ENCODE measurements around the gene AREL1. TPM values are rescaled to one million over a fixed set of nuclear protein-coding genes. Genes with fewer than 3 reads are reported as not detected.

Gene AREL1, protein sequence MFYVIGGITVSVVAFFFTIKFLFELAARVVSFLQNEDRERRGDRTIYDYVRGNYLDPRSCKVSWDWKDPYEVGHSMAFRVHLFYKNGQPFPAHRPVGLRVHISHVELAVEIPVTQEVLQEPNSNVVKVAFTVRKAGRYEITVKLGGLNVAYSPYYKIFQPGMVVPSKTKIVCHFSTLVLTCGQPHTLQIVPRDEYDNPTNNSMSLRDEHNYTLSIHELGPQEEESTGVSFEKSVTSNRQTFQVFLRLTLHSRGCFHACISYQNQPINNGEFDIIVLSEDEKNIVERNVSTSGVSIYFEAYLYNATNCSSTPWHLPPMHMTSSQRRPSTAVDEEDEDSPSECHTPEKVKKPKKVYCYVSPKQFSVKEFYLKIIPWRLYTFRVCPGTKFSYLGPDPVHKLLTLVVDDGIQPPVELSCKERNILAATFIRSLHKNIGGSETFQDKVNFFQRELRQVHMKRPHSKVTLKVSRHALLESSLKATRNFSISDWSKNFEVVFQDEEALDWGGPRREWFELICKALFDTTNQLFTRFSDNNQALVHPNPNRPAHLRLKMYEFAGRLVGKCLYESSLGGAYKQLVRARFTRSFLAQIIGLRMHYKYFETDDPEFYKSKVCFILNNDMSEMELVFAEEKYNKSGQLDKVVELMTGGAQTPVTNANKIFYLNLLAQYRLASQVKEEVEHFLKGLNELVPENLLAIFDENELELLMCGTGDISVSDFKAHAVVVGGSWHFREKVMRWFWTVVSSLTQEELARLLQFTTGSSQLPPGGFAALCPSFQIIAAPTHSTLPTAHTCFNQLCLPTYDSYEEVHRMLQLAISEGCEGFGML
- 21.7 and 32.8 TPM in 2 replicates for total RNA-seq

DNA sequence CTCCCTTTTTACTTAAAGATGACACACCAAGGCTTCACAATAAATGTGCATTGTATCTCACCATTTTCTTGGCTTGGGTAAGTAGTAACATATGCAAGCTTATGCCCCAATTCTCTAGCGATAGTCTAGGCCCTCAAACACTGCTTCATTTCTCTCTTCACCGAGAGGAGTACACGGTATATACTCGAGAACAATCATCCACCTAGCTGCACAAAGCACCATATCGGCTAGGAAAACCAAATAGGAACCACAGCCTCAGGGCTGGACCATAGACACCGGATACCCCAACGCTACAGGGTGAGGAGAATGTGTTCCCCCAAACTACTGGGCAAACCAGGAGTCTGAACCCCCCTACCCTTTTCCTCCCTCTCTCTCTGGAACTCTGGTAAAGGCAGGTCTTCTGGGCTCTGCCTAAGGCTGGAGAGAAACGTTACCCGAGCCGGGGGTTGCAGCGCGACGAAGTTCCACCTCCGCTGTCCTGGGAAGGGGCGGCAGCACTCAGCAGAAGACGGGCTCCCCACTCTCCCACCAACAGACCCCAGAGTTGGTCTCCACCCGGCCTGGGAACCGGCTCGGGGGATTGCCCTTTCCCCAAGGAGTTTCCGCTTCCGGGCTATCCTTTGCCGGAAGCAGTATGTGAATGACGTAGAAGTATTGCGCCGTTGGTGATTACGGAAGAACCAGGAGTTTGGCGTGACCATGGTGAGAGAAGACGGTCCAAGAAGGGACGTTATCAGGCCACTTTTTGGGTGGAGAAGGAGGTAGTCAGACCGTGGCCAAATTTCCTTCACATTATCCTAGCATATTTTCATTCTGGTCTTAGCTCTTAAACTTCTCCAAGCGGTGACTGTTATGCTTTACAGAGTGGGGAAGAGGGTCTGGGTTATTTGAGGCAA, at the start of gene AREL1, which contains the start of gene FCF1:
TSS of gene AREL1 (minus strand) at position 582 of the 896 bp plus-strand sequence. CDS start 27,465 bp downstream, outside the sequence.
TSS of gene FCF1 (plus strand) at position 646 of the 896 bp plus-strand sequence. CDS start at position 700, 54 bp downstream.

DNA sequence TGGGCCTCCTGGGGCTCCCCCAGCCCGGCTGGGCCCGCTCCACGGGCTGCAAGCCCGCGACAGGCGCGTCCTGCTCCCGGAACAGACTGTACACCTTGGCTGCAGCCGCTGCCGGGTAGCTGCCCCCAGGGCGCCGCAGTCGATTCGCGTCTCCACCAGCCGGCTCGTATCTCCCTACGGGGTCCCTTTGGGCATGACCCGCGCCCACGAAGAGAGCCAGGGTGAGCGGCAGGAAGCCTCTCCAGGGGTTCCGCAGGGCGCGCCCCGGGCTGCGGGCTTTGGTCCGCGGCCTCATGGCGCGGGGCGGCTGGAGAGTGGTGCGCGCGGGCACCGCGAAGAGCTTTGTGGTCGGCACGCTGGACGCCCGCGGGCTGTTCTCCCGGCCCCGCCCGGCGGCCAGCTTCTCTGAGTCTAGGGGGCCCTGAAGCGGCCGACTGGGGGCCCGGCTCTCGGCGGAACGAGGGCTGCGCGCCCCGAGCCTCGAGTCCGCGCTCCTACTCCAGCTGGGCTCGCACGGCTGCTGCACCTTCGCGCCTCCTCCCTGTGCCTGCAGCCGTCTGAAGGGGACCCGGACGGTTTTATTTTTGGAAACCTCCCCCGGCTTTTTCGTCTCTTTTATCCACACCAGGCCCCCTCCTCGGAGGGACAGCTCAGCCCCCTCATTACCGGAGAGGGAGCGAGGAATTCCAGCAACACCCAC, 101.1 kb downstream of the AREL1 start, which contains the start of gene LTBP2:
TSS of gene LTBP2 (minus strand) at position 588 of the 700 bp plus-strand sequence. CDS start at position 295, 293 bp downstream.

Other genes with a start within 250 kb of the AREL1 start
- gene NPC2, start 219.8 kb downstream of the AREL1 start, total RNA-seq, result 76.1 and 254 TPM in 2 replicates
- gene ISCA2, start 219.3 kb downstream of the AREL1 start, total RNA-seq, result 18.6 and 22.3 TPM in 2 replicates
- gene LTBP2, start 100.8 kb downstream of the AREL1 start, total RNA-seq, result 156 and 186 TPM in 2 replicates
- gene FCF1, start 64 bp upstream of the AREL1 start, total RNA-seq, result 40.6 and 45.2 TPM in 2 replicates
- 20.5 and 20.9 TPM in 2 replicates for gene YLPM1, start 50.2 kb upstream of the AREL1 start, total RNA-seq
- gene PROX2, start 163.1 kb upstream of the AREL1 start, total RNA-seq, result not detected in 2 replicates
- gene DLST, start 168.8 kb upstream of the AREL1 start, total RNA-seq, result 48.5 and 80.7 TPM in 2 replicates
- gene RPS6KL1, start 210.2 kb upstream of the AREL1 start, total RNA-seq, result 0.56 and 0.96 TPM in 2 replicates
- gene PGF, start 242.5 kb upstream of the AREL1 start, total RNA-seq, result 14.0 and 17.8 TPM in 2 replicates

Data from regular cardiac myocyte (primary cell).